GM12891 (cell line): Measurements from ENCODE around the gene NAALADL2.

ENCODE experiments used
- POLR2A ChIP-seq: IDR thresholded peaks from 2 replicates; pipeline ENCODE4 v1.6.1; 2011; ENCODE audit warnings: low read depth, low read length, control low read depth
- TAF1 ChIP-seq: IDR thresholded peaks from 2 replicates; pipeline ENCODE4 v1.6.1; 2011; ENCODE audit warnings: low read depth, low read length, control low read depth

- TF ChIP-seq TAF1 (no peak), POLR2A (no peak)
Measured at GRCh38 chr3:174844746-174845145, 14.4 kb upstream of the NAALADL2 start.
